SK-N-SH (cell line): Measurements from ENCODE around the gene C1RL. TPM values are rescaled to one million over a fixed set of nuclear protein-coding genes. Genes with fewer than 3 reads are reported as not detected.
A peak's percentile ranks its signal among the peaks of the same experiment; 100 is the strongest.

Experiments
- CTCF ChIA-PET: fragments of 300-600, 350-600 bp; formaldehyde crosslinking; extraction: SDS; loops from one replicate; lab custom pipeline; 2021; lab: Yijun Ruan, JAX
- POLR2A ChIA-PET: fragments of 350-600 bp; sonication (Branson Sonifier 250); formaldehyde crosslinking; extraction: SDS; loops from one replicate; lab custom pipeline; 2020; ENCODE audit warnings: antibody characterized with exemption, inconsistent platforms; lab: Yijun Ruan, JAX
- DNase-seq: peaks from one replicate; pipeline ENCODE4 v3.0.0; 2012
- H2AFZ ChIP-seq: fragments of 200-600 bp; sonication (generic); 2 replicates; pipeline ENCODE4 v1.8.1; 2016; ENCODE audit warnings: antibody characterized with exemption, mild to moderate bottlenecking, low read depth
- H3F3A ChIP-seq: fragments of 200-600 bp; sonication (generic); replicated peaks from 2 replicates; pipeline ENCODE3; 2016; ENCODE audit warnings: antibody characterized with exemption, mild to moderate bottlenecking; ENCODE audit not compliant: insufficient read depth
- H3K27ac ChIP-seq, 2 experiments: fragments of 200-500 bp in 1 of 2; fragments of 200-600 bp in 1 of 2; sonication (Bioruptor generic) in 1 of 2; sonication (generic), shearing (Covaris generic) in 1 of 2; 2 replicates each; pipeline versions ENCODE4 v1.5.1 to v1.6.1; 2014 to 2016; ENCODE audit warnings: low read depth in 2 of 2, inconsistent platforms in 1 of 2, low read length in 1 of 2, mild to moderate bottlenecking in 1 of 2, mixed read lengths in 1 of 2
- H3K27me3 ChIP-seq: fragments of 200-600 bp; sonication (generic), shearing (Covaris generic); 2 replicates; pipeline ENCODE4 v1.6.1; 2016; ENCODE audit warnings: mixed run types; ENCODE audit not compliant: insufficient read depth
- H3K36me3 ChIP-seq, 2 experiments: fragments of 200-500 bp in 1 of 2; fragments of 200-600 bp in 1 of 2; sonication (Bioruptor generic) in 1 of 2; sonication (generic) in 1 of 2; replicated peaks in 1 of 2; 2 replicates each; pipeline versions ENCODE3 to v1.5.1; 2014 to 2016; ENCODE audit warnings: low read length in 1 of 2, mild to moderate bottlenecking in 1 of 2; ENCODE audit not compliant: insufficient read depth in 2 of 2, control insufficient read depth in 1 of 2
- H3K4me1 ChIP-seq, 2 experiments: fragments of 200-500 bp in 1 of 2; fragments of 200-600 bp in 1 of 2; sonication (Bioruptor generic) in 1 of 2; sonication (generic), shearing (Covaris generic) in 1 of 2; 2 replicates each; pipeline versions ENCODE4 v1.5.1 to v1.6.1; 2014 to 2016; ENCODE audit warnings: low read depth in 1 of 2, low read length in 1 of 2, mixed run types in 1 of 2; ENCODE audit not compliant: insufficient read depth in 2 of 2, control insufficient read depth in 1 of 2
- H3K4me2 ChIP-seq: fragments of 200-600 bp; sonication (generic), shearing (Covaris generic); 2 replicates; pipeline ENCODE4 v1.6.1; 2017; ENCODE audit warnings: mixed run types
- H3K4me3 ChIP-seq, 2 experiments: fragments of 200-500 bp in 1 of 2; fragments of 200-600 bp in 1 of 2; sonication (Bioruptor generic) in 1 of 2; sonication (generic), shearing (Covaris generic) in 1 of 2; 2 replicates each; pipeline versions ENCODE4 v1.5.1 to v1.8.1; 2014 to 2016; ENCODE audit warnings: low read depth in 2 of 2, inconsistent platforms in 1 of 2, low read length in 1 of 2, mild to moderate bottlenecking in 1 of 2, mixed read lengths in 1 of 2, moderate library complexity in 1 of 2
- H3K79me2 ChIP-seq: fragments of 200-600 bp; sonication (generic); 2 replicates; pipeline ENCODE4 v1.8.1; 2017; ENCODE audit warnings: mild to moderate bottlenecking; ENCODE audit not compliant: insufficient read depth
- H3K9ac ChIP-seq: fragments of 200-600 bp; sonication (generic); 2 replicates; pipeline ENCODE4 v1.6.1; 2017; ENCODE audit warnings: mixed run types
- H3K9me2 ChIP-seq: fragments of 200-600 bp; sonication (generic); 2 replicates; pipeline ENCODE4 v1.6.1; 2017; ENCODE audit warnings: mixed run types
- H3K9me3 ChIP-seq: fragments of 200-600 bp; sonication (generic); 2 replicates; pipeline ENCODE4 v1.6.1; 2017; ENCODE audit warnings: mixed run types, mild to moderate bottlenecking, moderate library complexity
- H4K20me1 ChIP-seq: fragments of 200-600 bp; sonication (generic); 2 replicates; pipeline ENCODE4 v1.6.1; 2017; ENCODE audit warnings: mild to moderate bottlenecking, mixed run types; ENCODE audit not compliant: insufficient read depth
- CTCF ChIP-seq: fragments of 200-600 bp; sonication (generic); IDR thresholded peaks from 2 replicates; pipeline ENCODE4 v1.6.1; 2017; ENCODE audit warnings: antibody characterized with exemption, mild to moderate bottlenecking, moderate library complexity
- FOXJ3 ChIP-seq: sonication (generic); formaldehyde crosslinking; IDR thresholded peaks from 2 replicates; pipeline ENCODE4 v1.5.1; 2020; ENCODE audit warnings: mild to moderate bottlenecking, missing genetic modification reagents
- FOXM1 ChIP-seq: IDR thresholded peaks from 2 replicates; pipeline ENCODE4 v1.4.0; 2012; ENCODE audit warnings: low read depth, mild to moderate bottlenecking
- MXI1 ChIP-seq: IDR thresholded peaks from 2 replicates; pipeline ENCODE4 v1.6.1; 2012; ENCODE audit warnings: mild to moderate bottlenecking, low read depth, low read length, improper control_type of control experiment
- RAD21 ChIP-seq: IDR thresholded peaks from 2 replicates; pipeline ENCODE4 v1.6.1; 2012; ENCODE audit warnings: mild to moderate bottlenecking, low read length
- SMC3 ChIP-seq: IDR thresholded peaks from 2 replicates; pipeline ENCODE4 v1.6.1; 2012; ENCODE audit warnings: low read depth, low read length, improper control_type of control experiment
- TEAD4 ChIP-seq: IDR thresholded peaks from 2 replicates; pipeline ENCODE4 v1.4.0; 2012; ENCODE audit warnings: mild to moderate bottlenecking, borderline replicate concordance; ENCODE audit not compliant: insufficient read depth
- WGBS: methylation state at CpG from one replicate; pipeline ENCODE4 v1.1.6; 2017; ENCODE audit warnings: low lambda C conversion rate; 5-methylcytosine and 5-hydroxymethylcytosine counted together
- polyA plus RNA-seq, 3 experiments: library from polyadenylated mRNA; depleted of rRNA; stranded (reverse); fragments of >200 nt; gene quantifications; 2 replicates each; pipeline ENCODE4 v1.2.3, GENCODE V29; 2012

The C1RL gene
- polyA plus RNA-seq, 1 of the 3 experiments (the other 2 are of a cell fraction) = 8.3 TPM

GRCh38 chr12:7092229-7092985 is 16.6 kb downstream of the C1RL start, which contains the start of gene C1R:
C1R (minus strand) TSS chr12:7092445; CDS start chr12:7092388, 57 bp downstream.
- WGBS = 27% methylated on average over 16 of the region's 16 CpGs
- Histone ChIP-seq H3K27ac (no peak within 1 kb of the TSS), H4K20me1 (no peaks in the 10 kb centered on the region), H3K4me3 (peak within 1 kb of the TSS; percentile 25 to 54; a peak in 3 of 4 replicates), H3K36me3 (no peaks in the 10 kb centered on the region), H3K9me3 (no peaks in the 10 kb centered on the region), H3K9me2 (no peaks in the 10 kb centered on the region), H3K27me3 (no peaks in the 10 kb centered on the region)
- CTCF ChIA-PET = interaction anchor here (0.6 to 2.5 kb wide), 16 partner anchors 10 to 220 kb away, joined by 3 to 19 read pairs (median 4); partner anchors contain the start of genes C1S and SPSB2
- POLR2A ChIA-PET = interaction anchor here (0.7 kb wide), 1 partner anchor 148 kb away, joined by 3 read pairs; the partner anchor contains the start of gene C12orf57
- peak; percentile 72 for TF ChIP-seq RAD21
- TF ChIP-seq CTCF = peak; percentile 81
- TF ChIP-seq MXI1 = no peak
- TF ChIP-seq SMC3 = peak; percentile 75
- TF ChIP-seq, all 33 proteins: peak for 3
- Histone ChIP-seq H3K79me2 (no peaks in the 10 kb centered on the region), H3F3A (peaks cover 6% of the 10 kb centered on the region), H3K9ac (peak within 1 kb of the TSS; percentile 33; the same call in 1 of the 2 replicates), H3K4me2 (peak within 1 kb of the TSS; percentile 71), H3K4me1 (peaks cover 0 to 8% of the 10 kb centered on the region in 2 experiments; a peak in 1 of 4 replicates), H2AFZ (peak within 1 kb of the TSS; percentile 91; the same call in 1 of the 2 replicates)
- peak; percentile 77 for DNase-seq

DNA sequence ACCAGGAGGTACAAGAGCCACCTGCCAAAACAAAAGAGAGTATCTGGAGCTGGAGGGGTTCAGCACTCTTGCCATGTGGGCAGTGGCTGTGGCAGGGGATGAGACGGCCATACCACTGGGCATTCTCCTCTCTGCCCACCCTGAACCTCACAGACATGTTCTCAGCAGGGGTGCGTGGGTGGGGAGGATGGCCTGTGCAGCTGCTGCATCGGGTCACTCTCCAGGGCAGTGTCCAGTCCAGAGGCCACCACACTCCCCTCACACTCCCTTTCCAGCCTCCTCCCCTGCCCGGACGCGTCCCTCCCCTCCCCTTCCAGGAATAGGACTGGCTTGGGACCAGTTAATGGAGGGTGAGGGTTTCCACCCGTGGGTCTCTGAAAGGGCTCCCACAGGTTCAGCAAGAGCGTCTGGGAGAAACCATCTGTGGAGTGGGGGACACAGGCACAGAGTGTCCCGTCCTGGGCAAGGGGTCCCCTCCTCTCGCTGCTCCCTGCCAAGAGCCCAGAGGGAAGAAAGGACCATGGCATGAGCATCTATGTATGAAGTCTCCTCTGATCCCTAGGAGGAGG is 17.3 kb downstream of the C1RL start:
- peaks cover 0 to 8% of the 10 kb centered on the region in 2 experiments; a peak in 1 of 4 replicates for H3K4me1 ChIP-seq
- H2AFZ ChIP-seq = peak overlapping the region; percentile 91; the same call in 1 of the 2 replicates

More for the DNA sequence above, 17.3 kb downstream of the C1RL start:
- TF ChIP-seq FOXM1 (no peak), FOXJ3 (CRISPR knock-in tag) (no peak), TEAD4 (no peak)
- Histone ChIP-seq H3K9me3 (no peaks in the 10 kb centered on the region), H3K79me2 (no peaks in the 10 kb centered on the region), H3K9ac (peak overlapping the region; percentile 33; the same call in 1 of the 2 replicates), H3K9me2 (no peaks in the 10 kb centered on the region), H3K27ac (no peak overlapping the region), H3K4me2 (peak overlapping the region; percentile 71), H3K36me3 (no peaks in the 10 kb centered on the region), H3K4me3 (peak overlapping the region in 1 of 2 experiments; percentile 54; a peak in 2 of 4 replicates), H4K20me1 (no peaks in the 10 kb centered on the region), H3K27me3 (no peaks in the 10 kb centered on the region), H3F3A (peaks cover 6% of the 10 kb centered on the region)
- 73% methylated on average over 9 of the region's 10 CpGs for WGBS
- no peak for DNase-seq
- ChIA-PET CTCF (interaction anchor here (0.8 to 2.2 kb wide), 12 partner anchors 9 to 167 kb away, joined by 3 to 11 read pairs (median 4); partner anchors contain the start of genes C12orf57, C1S and RNU7-1), POLR2A (interaction anchor here (0.7 kb wide), 1 partner anchor 148 kb away, joined by 3 read pairs; the partner anchor contains the start of gene C12orf57)
